Gastroesophageal sphincter (tissue), 3 donors: ENCODE measurements around the gene RRBP1.

Experiments used
- POLR2A ChIP-seq, 2 donors: fragments of 450-650 bp; IDR thresholded peaks; one replicate each; pipeline ENCODE4 v1.6.1; 2017; ENCODE audit warnings: antibody characterized with exemption in 2 of 2, mild to moderate bottlenecking in 2 of 2, moderate library complexity in 1 of 2
- TF ChIP-seq, protein P1 (sequence below), 4 experiments: fragments of 200-600 bp in 2 of 4; fragments of 450-650 bp in 2 of 4; sonication (generic) in 1 of 4; IDR thresholded peaks; one replicate each; pipeline ENCODE4 v1.5.1; 2017 to 2019; ENCODE audit warnings: antibody characterized with exemption in 4 of 4, mild to moderate bottlenecking in 2 of 4, moderate library complexity in 2 of 4

DNA sequence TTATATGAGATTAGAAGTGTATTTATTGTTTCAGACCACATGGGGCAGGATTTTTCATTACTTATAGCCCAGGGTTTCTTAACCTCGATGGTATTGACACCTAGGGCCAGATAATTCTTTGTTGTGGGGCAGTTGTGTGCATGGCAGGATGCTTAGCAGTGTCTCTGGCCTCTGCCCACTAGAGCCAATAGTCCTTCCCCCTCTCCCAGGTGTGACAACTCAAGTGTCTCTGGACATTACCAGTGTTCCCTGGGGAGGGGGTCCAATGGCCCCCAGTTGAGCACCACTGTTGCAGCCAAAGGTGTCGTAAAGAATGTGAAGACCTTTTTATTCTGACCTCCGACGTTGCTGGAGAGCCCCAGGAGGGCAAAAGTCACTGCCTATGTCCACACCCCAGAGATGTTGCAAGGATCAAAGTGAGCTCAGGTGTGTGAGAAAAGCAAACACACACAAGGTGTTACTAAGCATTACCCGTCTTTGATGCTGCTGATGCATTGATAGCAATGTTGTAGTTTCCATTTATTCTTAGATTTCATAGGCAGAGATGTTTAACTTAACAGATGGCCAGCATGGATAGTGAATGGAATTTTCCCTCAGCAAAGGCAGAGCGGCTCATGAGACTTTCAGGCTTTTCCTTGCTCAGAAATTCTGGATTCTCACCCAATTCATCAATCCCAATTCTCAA, 39.9 kb upstream of the RRBP1 start:
- TF ChIP-seq, protein P1, sequence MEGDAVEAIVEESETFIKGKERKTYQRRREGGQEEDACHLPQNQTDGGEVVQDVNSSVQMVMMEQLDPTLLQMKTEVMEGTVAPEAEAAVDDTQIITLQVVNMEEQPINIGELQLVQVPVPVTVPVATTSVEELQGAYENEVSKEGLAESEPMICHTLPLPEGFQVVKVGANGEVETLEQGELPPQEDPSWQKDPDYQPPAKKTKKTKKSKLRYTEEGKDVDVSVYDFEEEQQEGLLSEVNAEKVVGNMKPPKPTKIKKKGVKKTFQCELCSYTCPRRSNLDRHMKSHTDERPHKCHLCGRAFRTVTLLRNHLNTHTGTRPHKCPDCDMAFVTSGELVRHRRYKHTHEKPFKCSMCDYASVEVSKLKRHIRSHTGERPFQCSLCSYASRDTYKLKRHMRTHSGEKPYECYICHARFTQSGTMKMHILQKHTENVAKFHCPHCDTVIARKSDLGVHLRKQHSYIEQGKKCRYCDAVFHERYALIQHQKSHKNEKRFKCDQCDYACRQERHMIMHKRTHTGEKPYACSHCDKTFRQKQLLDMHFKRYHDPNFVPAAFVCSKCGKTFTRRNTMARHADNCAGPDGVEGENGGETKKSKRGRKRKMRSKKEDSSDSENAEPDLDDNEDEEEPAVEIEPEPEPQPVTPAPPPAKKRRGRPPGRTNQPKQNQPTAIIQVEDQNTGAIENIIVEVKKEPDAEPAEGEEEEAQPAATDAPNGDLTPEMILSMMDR (IDR thresholded peaks at IDR 0.05) = no peak
- TF ChIP-seq POLR2A (IDR thresholded peaks at IDR 0.05) = no peak
